Ectodermal cell (in vitro differentiated cells): ENCODE measurements around the gene ETHE1.

ENCODE experiments used
- H3K27ac ChIP-seq: 2 replicates; pipeline ENCODE4 v1.7.0; 2013; ENCODE audit warnings: mild to moderate bottlenecking, low read depth, low read length; ENCODE audit not compliant: insufficient read depth, poor library complexity, severe bottlenecking
- H3K27me3 ChIP-seq: 2 replicates; pipeline ENCODE4 v1.7.0; 2013; ENCODE audit warnings: mild to moderate bottlenecking, low read length; ENCODE audit not compliant: insufficient read depth, control insufficient read depth, poor library complexity, severe bottlenecking
- H3K36me3 ChIP-seq: one replicate; pipeline ENCODE4 v1.7.0; 2013; ENCODE audit warnings: low read length; ENCODE audit not compliant: control insufficient read depth, insufficient read depth
- H3K4me1 ChIP-seq: one replicate; pipeline ENCODE4 v1.7.0; 2013; ENCODE audit warnings: low read length; ENCODE audit not compliant: control insufficient read depth, insufficient read depth
- H3K4me3 ChIP-seq: 2 replicates; pipeline ENCODE4 v1.7.0; 2013; ENCODE audit warnings: low read depth, low read length, control low read depth; ENCODE audit not compliant: insufficient read depth
- H3K9me3 ChIP-seq: 2 replicates; pipeline ENCODE4 v1.7.0; 2013; ENCODE audit warnings: mild to moderate bottlenecking, low read length, moderate library complexity; ENCODE audit not compliant: control insufficient read depth
- WGBS, 2 experiments: methylation state at CpG; one replicate each; pipeline ENCODE4 v1.1.7; 2013; ENCODE audit warnings: missing lambda C conversion rate in 2 of 2; 5-methylcytosine and 5-hydroxymethylcytosine counted together

Gene ETHE1

GRCh38 chr19:43489979-43490599 lies 36.9 kb downstream of the ETHE1 start:
- no peaks in the 10 kb centered on the region for H3K9me3 ChIP-seq
- H3K4me1 ChIP-seq = no peaks in the 10 kb centered on the region
- no peaks in the 10 kb centered on the region for H3K27me3 ChIP-seq
- no peak overlapping the region for H3K4me3 ChIP-seq
- no peaks in the 10 kb centered on the region for H3K36me3 ChIP-seq
- H3K27ac ChIP-seq = no peak overlapping the region
- WGBS, 2 experiments = 94 to 96% methylated on average over 7 of the region's 7 CpGs

GRCh38 chr19:43489310-43489709 lies 37.7 kb downstream of the ETHE1 start:
- WGBS, 2 experiments = 94 to 97% methylated on average over 4 to 5 of the region's 5 CpGs
- Histone ChIP-seq H3K4me3 (no peak overlapping the region), H3K36me3 (no peaks in the 10 kb centered on the region), H3K9me3 (no peaks in the 10 kb centered on the region), H3K27me3 (no peaks in the 10 kb centered on the region), H3K27ac (no peak overlapping the region), H3K4me1 (no peaks in the 10 kb centered on the region)

GRCh38 chr19:43488179-43488578 lies 38.8 kb downstream of the ETHE1 start:
- WGBS, 2 experiments = 83 to 84% methylated on average over 8 of the region's 8 CpGs

GRCh38 chr19:43486412-43486811 lies 40.6 kb downstream of the ETHE1 start:
- Histone ChIP-seq H3K36me3 (no peaks in the 10 kb centered on the region), H3K4me1 (no peaks in the 10 kb centered on the region), H3K27me3 (no peaks in the 10 kb centered on the region), H3K27ac (no peak overlapping the region), H3K4me3 (no peak overlapping the region), H3K9me3 (no peaks in the 10 kb centered on the region)
- 89 to 93% methylated on average over 7 of the region's 7 CpGs for WGBS, 2 experiments

More at GRCh38 chr19:43488179-43488578, 38.8 kb downstream of the ETHE1 start:
- no peak overlapping the region for H3K4me3 ChIP-seq
- no peaks in the 10 kb centered on the region for H3K9me3 ChIP-seq
- H3K36me3 ChIP-seq = no peaks in the 10 kb centered on the region
- no peaks in the 10 kb centered on the region for H3K4me1 ChIP-seq
- no peaks in the 10 kb centered on the region for H3K27me3 ChIP-seq
- no peak overlapping the region for H3K27ac ChIP-seq

- Histone ChIP-seq H3K27ac (no peak overlapping the region), H3K9me3 (no peaks in the 10 kb centered on the region), H3K36me3 (no peaks in the 10 kb centered on the region), H3K4me1 (no peaks in the 10 kb centered on the region), H3K4me3 (no peak overlapping the region), H3K27me3 (no peaks in the 10 kb centered on the region)
- WGBS, 2 experiments = 91 to 92% methylated on average over 6 of the region's 6 CpGs
Observed at GRCh38 chr19:43485951-43486350, 41.0 kb downstream of the ETHE1 start.

- H3K27me3 ChIP-seq = no peaks in the 10 kb centered on the region
Observed at GRCh38 chr19:43483281-43483680, 43.7 kb downstream of the ETHE1 start.

GRCh38 chr19:43482193-43482592 lies 44.8 kb downstream of the ETHE1 start:
- H3K36me3 ChIP-seq = no peaks in the 10 kb centered on the region
- WGBS, 2 experiments = 82 to 83% methylated on average over 4 of the region's 4 CpGs

More at GRCh38 chr19:43483281-43483680, 43.7 kb downstream of the ETHE1 start:
- Histone ChIP-seq H3K9me3 (no peaks in the 10 kb centered on the region), H3K27ac (no peak overlapping the region), H3K4me1 (no peaks in the 10 kb centered on the region), H3K36me3 (no peaks in the 10 kb centered on the region), H3K4me3 (no peak overlapping the region)
- WGBS, 2 experiments = 93 to 95% methylated on average over 5 to 6 of the region's 6 CpGs

GRCh38 chr19:43481701-43482100 lies 45.3 kb downstream of the ETHE1 start:
- no peaks in the 10 kb centered on the region for H3K4me1 ChIP-seq
- no peak overlapping the region for H3K4me3 ChIP-seq
- no peaks in the 10 kb centered on the region for H3K36me3 ChIP-seq
- H3K27me3 ChIP-seq = no peaks in the 10 kb centered on the region
- WGBS, 2 experiments = 90 to 92% methylated on average over 6 of the region's 6 CpGs
- no peaks in the 10 kb centered on the region for H3K9me3 ChIP-seq
- no peak overlapping the region for H3K27ac ChIP-seq

More at GRCh38 chr19:43482193-43482592, 44.8 kb downstream of the ETHE1 start:
- Histone ChIP-seq H3K27ac (no peak overlapping the region), H3K27me3 (no peaks in the 10 kb centered on the region), H3K4me1 (no peaks in the 10 kb centered on the region), H3K4me3 (no peak overlapping the region), H3K9me3 (no peaks in the 10 kb centered on the region)

- 96 to 97% methylated on average over 3 of the region's 3 CpGs for WGBS, 2 experiments
- no peak overlapping the region for H3K27ac ChIP-seq
- no peaks in the 10 kb centered on the region for H3K4me1 ChIP-seq
- no peak overlapping the region for H3K4me3 ChIP-seq
- H3K9me3 ChIP-seq = no peaks in the 10 kb centered on the region
- H3K27me3 ChIP-seq = no peaks in the 10 kb centered on the region
- no peaks in the 10 kb centered on the region for H3K36me3 ChIP-seq
Observed at GRCh38 chr19:43480574-43480973, 46.4 kb downstream of the ETHE1 start.

- 91 to 93% methylated on average over 4 of the region's 4 CpGs for WGBS, 2 experiments
Observed at GRCh38 chr19:43479961-43480561, 46.9 kb downstream of the ETHE1 start.

More at GRCh38 chr19:43479961-43480561, 46.9 kb downstream of the ETHE1 start:
- H3K4me3 ChIP-seq = no peak overlapping the region
- H3K9me3 ChIP-seq = no peaks in the 10 kb centered on the region
- H3K36me3 ChIP-seq = no peaks in the 10 kb centered on the region
- no peaks in the 10 kb centered on the region for H3K4me1 ChIP-seq
- no peaks in the 10 kb centered on the region for H3K27me3 ChIP-seq
- H3K27ac ChIP-seq = no peak overlapping the region
